ENCODE results near the gene UNC5CL. TPM values are rescaled to one million over a fixed set of nuclear protein-coding genes. Genes with fewer than 3 reads are reported as not detected.

UNC5CL gene, protein sequence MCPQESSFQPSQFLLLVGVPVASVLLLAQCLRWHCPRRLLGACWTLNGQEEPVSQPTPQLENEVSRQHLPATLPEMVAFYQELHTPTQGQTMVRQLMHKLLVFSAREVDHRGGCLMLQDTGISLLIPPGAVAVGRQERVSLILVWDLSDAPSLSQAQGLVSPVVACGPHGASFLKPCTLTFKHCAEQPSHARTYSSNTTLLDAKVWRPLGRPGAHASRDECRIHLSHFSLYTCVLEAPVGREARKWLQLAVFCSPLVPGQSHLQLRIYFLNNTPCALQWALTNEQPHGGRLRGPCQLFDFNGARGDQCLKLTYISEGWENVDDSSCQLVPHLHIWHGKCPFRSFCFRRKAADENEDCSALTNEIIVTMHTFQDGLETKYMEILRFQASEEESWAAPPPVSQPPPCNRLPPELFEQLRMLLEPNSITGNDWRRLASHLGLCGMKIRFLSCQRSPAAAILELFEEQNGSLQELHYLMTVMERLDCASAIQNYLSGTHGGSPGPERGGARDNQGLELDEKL
- not detected in 2 replicates for total RNA-seq (2012; rRNA removed)
- not detected in 2 replicates for polyA plus RNA-seq (2012; rRNA removed)
- polyA plus RNA-seq (2012; cell fraction: cytosol; rRNA removed), result 0.02 TPM in 2 replicates
- 0.19 and 0.27 TPM in 2 replicates for polyA plus RNA-seq (2012; cell fraction: nucleus; rRNA removed; ENCODE audit: low replicate concordance)
- Bru-seq, nascent RNA, result percentile 15 among the genes with signal in this experiment
- percentile 30 among the genes with signal in this experiment for BruChase-seq, experiment 1, labeled RNA remaining after a 6-hour chase
- percentile 33 among the genes with signal in this experiment for BruChase-seq, experiment 2, labeled RNA remaining after a 2-hour chase
- long read RNA-seq, result 0 reads

DNA sequence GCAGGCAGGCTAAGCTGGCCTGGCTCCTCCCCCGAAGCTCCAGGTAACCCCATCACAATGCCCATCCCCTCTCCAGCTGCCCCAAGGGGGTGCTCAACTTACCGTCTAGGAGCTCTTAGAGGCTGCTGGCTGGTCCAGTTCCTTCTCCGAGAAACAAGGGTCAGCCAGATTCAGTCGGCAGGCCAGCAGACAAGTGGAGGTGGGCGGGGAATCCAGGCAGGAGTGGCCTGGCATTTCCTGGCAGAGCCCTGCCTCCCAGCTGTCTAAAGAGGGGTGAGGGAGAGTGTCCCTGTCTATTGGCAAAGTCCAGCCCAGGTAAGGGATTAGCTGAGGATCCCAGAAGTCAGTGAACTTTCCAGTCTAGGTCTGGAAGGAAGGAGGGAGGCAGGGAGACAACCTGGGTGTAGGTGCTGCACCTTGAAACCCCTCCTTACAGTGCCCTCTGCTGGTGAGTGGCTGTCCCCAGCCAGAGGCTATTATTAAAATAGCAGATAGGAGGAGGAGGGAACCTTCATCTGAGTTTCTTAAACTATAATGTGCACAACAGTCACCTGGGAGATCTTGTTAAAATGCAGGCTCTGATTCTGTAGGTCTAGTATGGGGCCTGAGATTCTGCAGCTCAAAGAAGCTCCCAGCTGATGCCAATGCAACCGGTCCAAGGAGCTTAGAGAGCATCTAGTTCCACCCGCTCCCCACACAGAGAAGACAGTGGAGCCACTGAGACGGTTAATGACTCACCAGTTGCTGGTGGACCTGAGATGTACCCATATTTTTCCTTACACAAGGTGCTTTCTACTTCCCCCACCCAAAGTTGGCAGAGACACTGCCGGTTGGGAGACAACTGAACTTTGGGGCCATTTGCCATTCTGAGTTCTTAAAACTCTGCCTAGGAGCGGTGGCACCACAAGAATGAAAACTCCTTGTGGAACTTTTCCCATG lies at the start of gene UNC5CL:
Gene UNC5CL (minus strand): TSS at position 162 of the 939 bp plus-strand sequence. CDS start 4,147 bp downstream, outside the sequence.
- no peaks in the 10 kb centered on the region for H4K20me1 ChIP-seq (ENCODE audit: insufficient read depth, low read length)
- H3K4me3 ChIP-seq (ENCODE audit: insufficient read depth, low read depth, low read length), result no peak within 1 kb of the TSS
- no peak within 1 kb of the TSS for H3K4ac ChIP-seq (ENCODE audit: low read depth, low read length)
- BruUV-seq (replicated peaks), result no TSS peak
- no peak within 1 kb of the TSS for H4K5ac ChIP-seq (ENCODE audit: low read depth, low read length)
- no peak within 1 kb of the TSS for H2BK20ac ChIP-seq (ENCODE audit: low read depth, low read length)
- no peaks in the 10 kb centered on the region for H3K36me3 ChIP-seq (ENCODE audit: control insufficient read depth, insufficient read depth, low read length)
- H3K27ac ChIP-seq (ENCODE audit: insufficient read depth, low read length), result no peak within 1 kb of the TSS
- H3K23ac ChIP-seq (ENCODE audit: low read depth, low read length), result no peak within 1 kb of the TSS
- H3K4me1 ChIP-seq (ENCODE audit: control insufficient read depth, insufficient read depth, low read length), result no peaks in the 10 kb centered on the region
- H2BK15ac ChIP-seq (ENCODE audit: low read depth, low read length), result no peak within 1 kb of the TSS
- H3K9me1 ChIP-seq (ENCODE audit: insufficient read depth, low read length), result no peaks in the 10 kb centered on the region
- H2AK9ac ChIP-seq (replicated peaks; ENCODE audit: low read depth, low read length, poor library complexity), result no peak within 1 kb of the TSS
- no peak within 1 kb of the TSS for H4K8ac ChIP-seq (ENCODE audit: low read depth in 2 of 2, low read length in 2 of 2)
- no peak within 1 kb of the TSS for H2BK120ac ChIP-seq (ENCODE audit: low read depth, low read length)
- no peak within 1 kb of the TSS for H2BK5ac ChIP-seq (ENCODE audit: low read depth, low read length, poor library complexity, severe bottlenecking)
- no peak within 1 kb of the TSS for H2AK5ac ChIP-seq (ENCODE audit: low read depth, low read length)
- no peak within 1 kb of the TSS for H3K14ac ChIP-seq (replicated peaks; ENCODE audit: low read depth, low read length)
- intact Hi-C loops (cut with micrococcal nuclease), result no loop called here
- CTCF ChIA-PET, result interaction anchor here (0.9 to 2.5 kb wide), 3 partner anchors 12 to 151 kb away, joined by 3 to 11 read pairs (median 4); no protein-coding TSS in a partner anchor
- H3K79me1 ChIP-seq (ENCODE audit: low read depth in 1 of 2, low read length in 2 of 2), result no peaks in the 10 kb centered on the region
- dilution Hi-C loops (cut with HindIII; ENCODE audit: low sequenced_read_pairs, unreplicated experiment), result no loop called here
- 72% methylated on average over 6 of the region's 10 CpGs; no CpG with 5 or more reads in 1 of the 2 experiments for WGBS, 2 experiments (ENCODE audit: extremely low coverage in 2 of 2, insufficient read length in 1 of 2)
- no peak within 1 kb of the TSS for H3K4me2 ChIP-seq (ENCODE audit: low read depth, low read length)
- peaks cover 14% of the 10 kb centered on the region for H3K27me3 ChIP-seq (ENCODE audit: control insufficient read depth, insufficient read depth, low read length)
- H3K56ac ChIP-seq (ENCODE audit: extremely low read depth, insufficient read depth, low read length), result no peak within 1 kb of the TSS
- H4K91ac ChIP-seq (ENCODE audit: insufficient read depth, low read depth, low read length), result no peak within 1 kb of the TSS
- peak; percentile 78 for ATAC-seq (ENCODE audit: low read depth)
- no peaks in the 10 kb centered on the region for H3K9me3 ChIP-seq (ENCODE audit: control insufficient read depth, insufficient read depth, low read length)
- POLR2A ChIA-PET (ENCODE audit: unreplicated experiment), result no interaction called here
- no peak within 1 kb of the TSS for H3K18ac ChIP-seq (ENCODE audit: low read depth, low read length)
- H3K9ac ChIP-seq (ENCODE audit: low read depth, low read length), result no peak within 1 kb of the TSS
- no peak within 1 kb of the TSS for H2AFZ ChIP-seq (replicated peaks; ENCODE audit: low read length, poor library complexity)
- in situ Hi-C loops (cut with MboI; ENCODE audit: low sequenced_read_pairs), result loop anchor here (25.0 kb wide), 2 partner anchors 1052 to 1677 kb away; no protein-coding TSS in a partner anchor
- no peak for DNase-seq
- TF ChIP-seq RFX5 (IDR thresholded peaks at IDR 0.05; ENCODE audit: low read depth, low read length) (no peak), FOS (IDR thresholded peaks at IDR 0.05; ENCODE audit: low read depth, low read length) (no peak), BHLHE40 (IDR thresholded peaks at IDR 0.05; ENCODE audit: low read depth, low read length) (no peak), RCOR1 (IDR thresholded peaks at IDR 0.05; ENCODE audit: insufficient replicate concordance, low read length) (no peak), SMC3 (IDR thresholded peaks at IDR 0.05; ENCODE audit: low read depth, low read length) (peak; percentile 40; the same call in 1 of the 2 replicates), RAD21 (IDR thresholded peaks at IDR 0.05; ENCODE audit: low read length) (0 out of 2 replicates have a peak, but pooled peaks have one; percentile 31)
- TF ChIP-seq, protein P1, sequence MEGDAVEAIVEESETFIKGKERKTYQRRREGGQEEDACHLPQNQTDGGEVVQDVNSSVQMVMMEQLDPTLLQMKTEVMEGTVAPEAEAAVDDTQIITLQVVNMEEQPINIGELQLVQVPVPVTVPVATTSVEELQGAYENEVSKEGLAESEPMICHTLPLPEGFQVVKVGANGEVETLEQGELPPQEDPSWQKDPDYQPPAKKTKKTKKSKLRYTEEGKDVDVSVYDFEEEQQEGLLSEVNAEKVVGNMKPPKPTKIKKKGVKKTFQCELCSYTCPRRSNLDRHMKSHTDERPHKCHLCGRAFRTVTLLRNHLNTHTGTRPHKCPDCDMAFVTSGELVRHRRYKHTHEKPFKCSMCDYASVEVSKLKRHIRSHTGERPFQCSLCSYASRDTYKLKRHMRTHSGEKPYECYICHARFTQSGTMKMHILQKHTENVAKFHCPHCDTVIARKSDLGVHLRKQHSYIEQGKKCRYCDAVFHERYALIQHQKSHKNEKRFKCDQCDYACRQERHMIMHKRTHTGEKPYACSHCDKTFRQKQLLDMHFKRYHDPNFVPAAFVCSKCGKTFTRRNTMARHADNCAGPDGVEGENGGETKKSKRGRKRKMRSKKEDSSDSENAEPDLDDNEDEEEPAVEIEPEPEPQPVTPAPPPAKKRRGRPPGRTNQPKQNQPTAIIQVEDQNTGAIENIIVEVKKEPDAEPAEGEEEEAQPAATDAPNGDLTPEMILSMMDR (conservative IDR thresholded peaks at IDR 0.05; ENCODE audit: low read depth, low read length), result peak; percentile 59
- TF ChIP-seq, protein P2, sequence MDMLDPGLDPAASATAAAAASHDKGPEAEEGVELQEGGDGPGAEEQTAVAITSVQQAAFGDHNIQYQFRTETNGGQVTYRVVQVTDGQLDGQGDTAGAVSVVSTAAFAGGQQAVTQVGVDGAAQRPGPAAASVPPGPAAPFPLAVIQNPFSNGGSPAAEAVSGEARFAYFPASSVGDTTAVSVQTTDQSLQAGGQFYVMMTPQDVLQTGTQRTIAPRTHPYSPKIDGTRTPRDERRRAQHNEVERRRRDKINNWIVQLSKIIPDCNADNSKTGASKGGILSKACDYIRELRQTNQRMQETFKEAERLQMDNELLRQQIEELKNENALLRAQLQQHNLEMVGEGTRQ (IDR thresholded peaks at IDR 0.05; ENCODE audit: low read depth, low read length), result no peak
- TF ChIP-seq, protein P3, sequence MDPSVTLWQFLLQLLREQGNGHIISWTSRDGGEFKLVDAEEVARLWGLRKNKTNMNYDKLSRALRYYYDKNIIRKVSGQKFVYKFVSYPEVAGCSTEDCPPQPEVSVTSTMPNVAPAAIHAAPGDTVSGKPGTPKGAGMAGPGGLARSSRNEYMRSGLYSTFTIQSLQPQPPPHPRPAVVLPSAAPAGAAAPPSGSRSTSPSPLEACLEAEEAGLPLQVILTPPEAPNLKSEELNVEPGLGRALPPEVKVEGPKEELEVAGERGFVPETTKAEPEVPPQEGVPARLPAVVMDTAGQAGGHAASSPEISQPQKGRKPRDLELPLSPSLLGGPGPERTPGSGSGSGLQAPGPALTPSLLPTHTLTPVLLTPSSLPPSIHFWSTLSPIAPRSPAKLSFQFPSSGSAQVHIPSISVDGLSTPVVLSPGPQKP (IDR thresholded peaks at IDR 0.05; ENCODE audit: borderline replicate concordance, low read depth, low read length), result no peak

Measured in IMR-90 (cell line).